K562 (cell line): ENCODE data around the gene KISS1R. TPM values are rescaled to one million over a fixed set of nuclear protein-coding genes. Genes with fewer than 3 reads are reported as not detected.

Experiments used
- ARNT ChIP-seq, 2 experiments: fragments of 450-650 bp; IDR thresholded peaks; 2 replicates each; pipeline ENCODE4 v1.6.1; 2016; ENCODE audit warnings: mild to moderate bottlenecking in 1 of 2
- ASH1L ChIP-seq: fragments of 450-650 bp; IDR thresholded peaks from 2 replicates; pipeline ENCODE4 v1.6.1; 2018; ENCODE audit warnings: borderline replicate concordance, mild to moderate bottlenecking, low read depth; ENCODE audit not compliant: partially characterized antibody
- EGR1 ChIP-seq: fragments of 450-650 bp; conservative IDR thresholded peaks from 2 replicates; pipeline ENCODE4 v1.6.1; 2017; ENCODE audit warnings: mild to moderate bottlenecking
- ETS2 ChIP-seq: IDR thresholded peaks from 2 replicates; pipeline ENCODE4 v1.6.1; 2016; ENCODE audit warnings: borderline replicate concordance, missing genetic modification characterization, mild to moderate bottlenecking, moderate library complexity, missing compliant biosample characterization; ENCODE audit not compliant: poor library complexity, severe bottlenecking
- FUS ChIP-seq: fragments of 200-400 bp; formaldehyde crosslinking; optimal IDR thresholded peaks from 2 replicates; pipeline ENCODE3; 2017; ENCODE audit warnings: low read depth, low read length
- GABPA ChIP-seq: fragments of 200-800 bp; sonication (Bioruptor generic); conservative IDR thresholded peaks from 2 replicates; pipeline ENCODE4 v1.6.1; 2016; ENCODE audit warnings: low read depth, missing genetic modification characterization, missing compliant biosample characterization
- KLF1 ChIP-seq: fragments of 450-650 bp; IDR thresholded peaks from 2 replicates; pipeline ENCODE4 v1.6.1; 2016; ENCODE audit warnings: missing genetic modification characterization, missing compliant biosample characterization
- NR2C1 ChIP-seq, 2 experiments: fragments of 450-650 bp; IDR thresholded peaks; 2 replicates each; pipeline ENCODE4 v1.6.1; 2017; ENCODE audit warnings: mild to moderate bottlenecking in 2 of 2, antibody characterized with exemption in 1 of 2, inconsistent platforms in 1 of 2, missing compliant biosample characterization in 1 of 2, missing genetic modification characterization in 1 of 2
- PHF20 ChIP-seq: fragments of 450-650 bp; IDR thresholded peaks from 2 replicates; pipeline ENCODE4 v1.6.1; 2018; ENCODE audit not compliant: partially characterized antibody
- RBM34 ChIP-seq: fragments of 200-400 bp; formaldehyde crosslinking; IDR thresholded peaks from 2 replicates; pipeline ENCODE4 v1.6.1; 2018; ENCODE audit warnings: low read length, borderline replicate concordance; ENCODE audit not compliant: insufficient read depth
- SRSF9 ChIP-seq: fragments of 200-400 bp; formaldehyde crosslinking; IDR thresholded peaks from 2 replicates; pipeline ENCODE4 v1.6.1; 2017; ENCODE audit warnings: low read depth, low read length, borderline replicate concordance
- ZBTB17 ChIP-seq: fragments of 450-650 bp; formaldehyde crosslinking; IDR thresholded peaks from 2 replicates; pipeline ENCODE4 v1.4.0; 2020; ENCODE audit warnings: mild to moderate bottlenecking
- ZFPM2 ChIP-seq: fragments of 250-450 bp; sonication (Bioruptor Pico); IDR thresholded peaks from 2 replicates; pipeline ENCODE4 v1.5.1; 2022; ENCODE audit warnings: mild to moderate bottlenecking
- ZNF408 ChIP-seq: fragments of 250-450 bp; sonication (Bioruptor Pico); IDR thresholded peaks from 2 replicates; pipeline ENCODE4 v1.4.0; 2020; ENCODE audit warnings: low read depth, mild to moderate bottlenecking, moderate library complexity
- polyA plus RNA-seq, 8 experiments: library from polyadenylated mRNA; depleted of rRNA in 4 of 8; stranded (reverse) in 5 of 8; unstranded in 3 of 8; fragments of >200 nt; fragmentation: Nextera tagmentation in 2 of 8; fragmentation: Illumina TruSeq in 1 of 8; extraction: Ambion mirVana in 2 of 8; extraction: Trizol in 1 of 8; gene quantifications; 2 replicates each; pipeline versions ENCODE4 v1.2.1 to v1.2.3, GENCODE V29; 2011 to 2014; ENCODE audit warnings: inconsistent platforms in 1 of 8, missing spikeins in 1 of 8
- total RNA-seq, 7 experiments: library from RNA; depleted of rRNA in 6 of 7; stranded (reverse); fragments of >200 nt in 6 of 7; fragmentation: Illumina TruSeq in 2 of 7; extraction: Trizol in 2 of 7; gene quantifications; 2 replicates each; pipeline versions ENCODE4 v1.2.1 to v1.2.3, GENCODE V29; 2011 to 2021; ENCODE audit warnings: low replicate concordance in 1 of 7
- TF ChIP-seq, protein P1 (sequence below): fragments of 450-650 bp; IDR thresholded peaks from 2 replicates; pipeline ENCODE4 v1.6.1; 2014; ENCODE audit warnings: low read depth, mild to moderate bottlenecking, moderate library complexity, borderline replicate concordance
- TF ChIP-seq, protein P2 (sequence below): sonication (generic); formaldehyde crosslinking; IDR thresholded peaks from 2 replicates; pipeline ENCODE4 v1.8.0; 2022; ENCODE audit warnings: mild to moderate bottlenecking, low read depth, missing genetic modification reagents
- TF ChIP-seq, protein P3 (sequence below): sonication (generic); formaldehyde crosslinking; IDR thresholded peaks from 2 replicates; pipeline ENCODE4 v1.8.0; 2023; ENCODE audit warnings: missing genetic modification reagents, mild to moderate bottlenecking, borderline replicate concordance
- TF ChIP-seq, protein P4 (sequence below): fragments of 450-650 bp; IDR thresholded peaks from 2 replicates; pipeline ENCODE4 v1.6.1; 2016; ENCODE audit warnings: missing biosample characterization, missing genetic modification characterization

KISS1R gene
- total and polyA plus RNA-seq, 9 of the 15 experiments (the other 6 are each of a cell fraction or from before 2014, with no cell fraction given), result 0.37 to 39.4 (median 2.0) TPM

DNA sequence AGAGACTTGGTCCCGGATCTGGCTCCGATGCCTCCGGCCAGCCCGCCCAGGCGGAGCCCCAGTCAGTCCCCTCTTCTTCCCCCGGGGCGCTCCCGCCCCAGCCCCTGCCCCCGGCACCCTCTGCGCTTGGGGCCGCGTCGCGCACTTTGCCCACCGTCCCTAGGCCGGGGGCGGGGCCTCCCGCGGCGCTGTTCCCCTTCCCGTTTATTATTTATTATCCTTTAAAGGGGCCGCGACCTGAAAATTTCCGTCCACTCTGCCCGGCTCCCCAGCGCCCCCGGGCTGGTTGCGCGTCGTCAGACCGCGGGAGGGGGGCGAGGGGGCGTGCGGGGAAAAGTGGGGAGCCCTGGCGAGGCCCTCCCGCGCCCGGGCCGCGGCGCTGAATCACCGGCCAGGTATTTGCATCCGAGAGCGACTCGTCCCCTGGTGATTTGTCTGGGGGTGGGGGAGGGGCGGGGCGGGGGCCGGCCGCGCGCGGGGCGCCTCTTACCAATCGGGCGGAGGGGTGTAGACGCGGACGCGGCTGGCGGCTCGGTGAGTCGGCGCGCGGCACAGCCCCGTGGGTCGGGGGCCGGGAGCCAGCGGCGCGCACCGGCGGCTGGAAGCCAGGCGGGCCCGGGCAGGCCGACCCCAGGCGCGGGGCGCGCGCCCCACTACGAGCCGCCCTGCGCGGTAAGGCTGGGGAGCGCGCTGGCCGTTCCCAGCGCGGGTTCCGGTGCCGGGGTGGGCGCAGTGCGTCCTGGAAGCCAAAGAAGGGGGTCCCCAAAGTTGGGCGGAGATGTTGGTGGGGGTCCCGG is 8.6 kb downstream of the KISS1R start, which contains the start of gene ARID3A (continued):
- TF ChIP-seq, protein P1, sequence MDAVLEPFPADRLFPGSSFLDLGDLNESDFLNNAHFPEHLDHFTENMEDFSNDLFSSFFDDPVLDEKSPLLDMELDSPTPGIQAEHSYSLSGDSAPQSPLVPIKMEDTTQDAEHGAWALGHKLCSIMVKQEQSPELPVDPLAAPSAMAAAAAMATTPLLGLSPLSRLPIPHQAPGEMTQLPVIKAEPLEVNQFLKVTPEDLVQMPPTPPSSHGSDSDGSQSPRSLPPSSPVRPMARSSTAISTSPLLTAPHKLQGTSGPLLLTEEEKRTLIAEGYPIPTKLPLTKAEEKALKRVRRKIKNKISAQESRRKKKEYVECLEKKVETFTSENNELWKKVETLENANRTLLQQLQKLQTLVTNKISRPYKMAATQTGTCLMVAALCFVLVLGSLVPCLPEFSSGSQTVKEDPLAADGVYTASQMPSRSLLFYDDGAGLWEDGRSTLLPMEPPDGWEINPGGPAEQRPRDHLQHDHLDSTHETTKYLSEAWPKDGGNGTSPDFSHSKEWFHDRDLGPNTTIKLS, result no peak
- TF ChIP-seq ZFPM2, result no peak
- no peak for TF ChIP-seq ZNF408 (CRISPR knock-in tag)
- TF ChIP-seq, protein P2, sequence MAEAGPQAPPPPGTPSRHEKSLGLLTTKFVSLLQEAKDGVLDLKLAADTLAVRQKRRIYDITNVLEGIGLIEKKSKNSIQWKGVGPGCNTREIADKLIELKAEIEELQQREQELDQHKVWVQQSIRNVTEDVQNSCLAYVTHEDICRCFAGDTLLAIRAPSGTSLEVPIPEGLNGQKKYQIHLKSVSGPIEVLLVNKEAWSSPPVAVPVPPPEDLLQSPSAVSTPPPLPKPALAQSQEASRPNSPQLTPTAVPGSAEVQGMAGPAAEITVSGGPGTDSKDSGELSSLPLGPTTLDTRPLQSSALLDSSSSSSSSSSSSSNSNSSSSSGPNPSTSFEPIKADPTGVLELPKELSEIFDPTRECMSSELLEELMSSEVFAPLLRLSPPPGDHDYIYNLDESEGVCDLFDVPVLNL (CRISPR knock-in tag), result no peak
- TF ChIP-seq KLF1 (tag), result no peak
- TF ChIP-seq, protein P3, sequence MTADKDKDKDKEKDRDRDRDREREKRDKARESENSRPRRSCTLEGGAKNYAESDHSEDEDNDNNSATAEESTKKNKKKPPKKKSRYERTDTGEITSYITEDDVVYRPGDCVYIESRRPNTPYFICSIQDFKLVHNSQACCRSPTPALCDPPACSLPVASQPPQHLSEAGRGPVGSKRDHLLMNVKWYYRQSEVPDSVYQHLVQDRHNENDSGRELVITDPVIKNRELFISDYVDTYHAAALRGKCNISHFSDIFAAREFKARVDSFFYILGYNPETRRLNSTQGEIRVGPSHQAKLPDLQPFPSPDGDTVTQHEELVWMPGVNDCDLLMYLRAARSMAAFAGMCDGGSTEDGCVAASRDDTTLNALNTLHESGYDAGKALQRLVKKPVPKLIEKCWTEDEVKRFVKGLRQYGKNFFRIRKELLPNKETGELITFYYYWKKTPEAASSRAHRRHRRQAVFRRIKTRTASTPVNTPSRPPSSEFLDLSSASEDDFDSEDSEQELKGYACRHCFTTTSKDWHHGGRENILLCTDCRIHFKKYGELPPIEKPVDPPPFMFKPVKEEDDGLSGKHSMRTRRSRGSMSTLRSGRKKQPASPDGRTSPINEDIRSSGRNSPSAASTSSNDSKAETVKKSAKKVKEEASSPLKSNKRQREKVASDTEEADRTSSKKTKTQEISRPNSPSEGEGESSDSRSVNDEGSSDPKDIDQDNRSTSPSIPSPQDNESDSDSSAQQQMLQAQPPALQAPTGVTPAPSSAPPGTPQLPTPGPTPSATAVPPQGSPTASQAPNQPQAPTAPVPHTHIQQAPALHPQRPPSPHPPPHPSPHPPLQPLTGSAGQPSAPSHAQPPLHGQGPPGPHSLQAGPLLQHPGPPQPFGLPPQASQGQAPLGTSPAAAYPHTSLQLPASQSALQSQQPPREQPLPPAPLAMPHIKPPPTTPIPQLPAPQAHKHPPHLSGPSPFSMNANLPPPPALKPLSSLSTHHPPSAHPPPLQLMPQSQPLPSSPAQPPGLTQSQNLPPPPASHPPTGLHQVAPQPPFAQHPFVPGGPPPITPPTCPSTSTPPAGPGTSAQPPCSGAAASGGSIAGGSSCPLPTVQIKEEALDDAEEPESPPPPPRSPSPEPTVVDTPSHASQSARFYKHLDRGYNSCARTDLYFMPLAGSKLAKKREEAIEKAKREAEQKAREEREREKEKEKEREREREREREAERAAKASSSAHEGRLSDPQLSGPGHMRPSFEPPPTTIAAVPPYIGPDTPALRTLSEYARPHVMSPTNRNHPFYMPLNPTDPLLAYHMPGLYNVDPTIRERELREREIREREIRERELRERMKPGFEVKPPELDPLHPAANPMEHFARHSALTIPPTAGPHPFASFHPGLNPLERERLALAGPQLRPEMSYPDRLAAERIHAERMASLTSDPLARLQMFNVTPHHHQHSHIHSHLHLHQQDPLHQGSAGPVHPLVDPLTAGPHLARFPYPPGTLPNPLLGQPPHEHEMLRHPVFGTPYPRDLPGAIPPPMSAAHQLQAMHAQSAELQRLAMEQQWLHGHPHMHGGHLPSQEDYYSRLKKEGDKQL (CRISPR knock-in tag), result no peak
- TF ChIP-seq NR2C1 (IDR thresholded peaks at IDR 0.05), result no peak
- no peak for TF ChIP-seq NR2C1 (tag; IDR thresholded peaks at IDR 0.05)
- TF ChIP-seq EGR1, result peak; percentile 90
- TF ChIP-seq RBM34, result no peak
- no peak for TF ChIP-seq PHF20
- TF ChIP-seq GABPA (tag), result no peak
- TF ChIP-seq FUS, result no peak
- no peak for TF ChIP-seq ETS2 (tag)
- TF ChIP-seq ARNT (IDR thresholded peaks at IDR 0.05), result no peak
- TF ChIP-seq SRSF9, result no peak
- TF ChIP-seq, protein P4, sequence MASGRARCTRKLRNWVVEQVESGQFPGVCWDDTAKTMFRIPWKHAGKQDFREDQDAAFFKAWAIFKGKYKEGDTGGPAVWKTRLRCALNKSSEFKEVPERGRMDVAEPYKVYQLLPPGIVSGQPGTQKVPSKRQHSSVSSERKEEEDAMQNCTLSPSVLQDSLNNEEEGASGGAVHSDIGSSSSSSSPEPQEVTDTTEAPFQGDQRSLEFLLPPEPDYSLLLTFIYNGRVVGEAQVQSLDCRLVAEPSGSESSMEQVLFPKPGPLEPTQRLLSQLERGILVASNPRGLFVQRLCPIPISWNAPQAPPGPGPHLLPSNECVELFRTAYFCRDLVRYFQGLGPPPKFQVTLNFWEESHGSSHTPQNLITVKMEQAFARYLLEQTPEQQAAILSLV, result no peak
- TF ChIP-seq ASH1L, result no peak
- no peak for TF ChIP-seq ZBTB17
